A673 (cell line): Measurements from ENCODE around the gene IVNS1ABP.

Source experiments
- CTCF ChIP-seq: fragments of 300-800, 200-600 bp; sonication (generic); conservative IDR thresholded peaks from 2 replicates; pipeline ENCODE4 v1.5.1; 2017; ENCODE audit warnings: low read depth, mild to moderate bottlenecking, antibody characterized with exemption, low read length, moderate library complexity, mixed read lengths
- EZH2 ChIP-seq: fragments of 200-600 bp; sonication (generic); IDR thresholded peaks from 2 replicates; pipeline ENCODE4 v1.6.1; 2017; ENCODE audit warnings: borderline replicate concordance, low read depth, mild to moderate bottlenecking, mixed read lengths, antibody characterized with exemption, low read length; ENCODE audit not compliant: poor library complexity, severe bottlenecking

- TF ChIP-seq CTCF (no peak), EZH2 (no peak)
Observed at GRCh38 chr1:185363205-185363604, 46.2 kb upstream of the IVNS1ABP start.
